ENCODE data around the gene MKX.

Gene MKX

DNA sequence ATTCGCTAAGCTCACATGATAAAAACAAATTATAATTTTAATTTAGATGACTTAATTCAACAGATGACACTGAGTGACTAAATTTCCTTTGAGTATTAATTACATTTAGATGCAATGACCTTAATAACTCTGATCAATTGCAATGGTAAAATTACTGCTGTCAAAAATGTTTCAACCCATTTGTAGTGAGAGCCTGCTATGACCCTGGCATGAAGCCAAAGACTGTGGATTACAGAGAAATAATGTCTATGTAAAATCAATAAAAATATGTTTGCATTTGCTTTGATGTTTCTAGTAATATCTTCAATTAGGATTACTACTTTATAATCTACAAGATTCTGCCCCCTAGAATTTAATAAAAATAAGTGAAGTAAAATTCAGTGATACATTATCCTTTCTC, 15.6 kb downstream of the MKX start:
- no peaks in the 10 kb centered on the region for H3K9me3 ChIP-seq (ENCODE audit: control insufficient read depth, low read length)
- no peak overlapping the region for H3K9ac ChIP-seq (ENCODE audit: low read length)
- H3K4me1 ChIP-seq (ENCODE audit: control insufficient read depth, insufficient read depth, low read length) = no peaks in the 10 kb centered on the region
- H3K4me3 ChIP-seq (ENCODE audit: low read length) = no peak overlapping the region
- no peaks in the 10 kb centered on the region for H3K36me3 ChIP-seq (ENCODE audit: control insufficient read depth, insufficient read depth, low read length)
- H3K27me3 ChIP-seq (ENCODE audit: control insufficient read depth, insufficient read depth, low read length) = peaks cover 4% of the 10 kb centered on the region

- Histone ChIP-seq H3K36me3 (ENCODE audit: control insufficient read depth, insufficient read depth, low read length) (no peaks in the 10 kb centered on the region), H3K4me3 (ENCODE audit: low read length) (no peak overlapping the region), H3K27me3 (ENCODE audit: control insufficient read depth, insufficient read depth, low read length) (peaks cover 4% of the 10 kb centered on the region), H3K9ac (ENCODE audit: low read length) (no peak overlapping the region), H3K4me1 (ENCODE audit: control insufficient read depth, insufficient read depth, low read length) (no peaks in the 10 kb centered on the region), H3K9me3 (ENCODE audit: control insufficient read depth, low read length) (no peaks in the 10 kb centered on the region)
Measured at GRCh38 chr10:27728338-27728737, 17.3 kb downstream of the MKX start.

DNA sequence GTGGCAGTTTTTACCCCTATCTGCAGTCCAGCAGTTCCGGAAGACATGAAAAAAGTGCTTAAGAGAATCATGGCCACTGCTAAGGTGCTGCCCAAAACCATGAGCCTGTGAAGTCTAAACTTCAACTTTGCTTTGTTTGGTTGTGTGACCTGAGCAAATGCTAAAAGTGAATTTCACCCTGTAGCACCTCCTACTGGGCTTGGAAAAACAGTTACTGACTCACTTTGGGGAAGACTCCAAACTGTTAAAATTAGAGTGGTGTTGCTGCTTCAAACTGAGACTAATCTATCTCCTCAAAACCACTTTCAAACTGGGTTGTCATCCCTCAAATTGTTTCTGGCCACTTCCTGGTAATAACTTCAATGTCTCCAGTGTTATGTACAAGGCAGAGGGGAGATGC, 21.3 kb downstream of the MKX start:
- peaks cover 4% of the 10 kb centered on the region for H3K27me3 ChIP-seq (ENCODE audit: control insufficient read depth, insufficient read depth, low read length)
- no peaks in the 10 kb centered on the region for H3K36me3 ChIP-seq (ENCODE audit: control insufficient read depth, insufficient read depth, low read length)
- no peaks in the 10 kb centered on the region for H3K9me3 ChIP-seq (ENCODE audit: control insufficient read depth, low read length)
- no peak overlapping the region for H3K4me3 ChIP-seq (ENCODE audit: low read length)
- no peaks in the 10 kb centered on the region for H3K4me1 ChIP-seq (ENCODE audit: control insufficient read depth, insufficient read depth, low read length)
- H3K9ac ChIP-seq (ENCODE audit: low read length) = no peak overlapping the region

DNA sequence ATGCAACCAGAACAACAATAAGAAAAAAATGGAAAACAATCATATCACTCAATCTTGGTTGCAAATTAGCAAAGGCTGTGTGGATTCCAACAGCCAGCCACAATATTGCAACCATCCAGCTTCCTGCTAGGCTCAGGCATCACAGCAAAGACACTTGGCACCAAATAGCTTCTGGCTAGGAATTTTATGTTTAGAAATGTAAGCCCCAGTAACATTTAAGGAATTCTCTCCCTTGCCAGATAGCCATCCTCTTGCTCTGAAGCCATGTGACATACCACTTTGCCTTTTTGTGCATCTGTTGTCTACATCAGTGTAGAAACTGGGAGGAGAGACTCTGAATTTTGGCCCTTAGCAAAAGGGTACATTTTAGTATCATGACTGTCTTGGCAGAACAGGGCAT, 22.2 kb downstream of the MKX start:
- Histone ChIP-seq H3K9ac (ENCODE audit: low read length) (no peak overlapping the region), H3K27me3 (ENCODE audit: control insufficient read depth, insufficient read depth, low read length) (peaks cover under 1% of the 10 kb centered on the region), H3K4me3 (ENCODE audit: low read length) (no peak overlapping the region), H3K36me3 (ENCODE audit: control insufficient read depth, insufficient read depth, low read length) (no peaks in the 10 kb centered on the region), H3K4me1 (ENCODE audit: control insufficient read depth, insufficient read depth, low read length) (no peaks in the 10 kb centered on the region), H3K9me3 (ENCODE audit: control insufficient read depth, low read length) (no peaks in the 10 kb centered on the region)

DNA sequence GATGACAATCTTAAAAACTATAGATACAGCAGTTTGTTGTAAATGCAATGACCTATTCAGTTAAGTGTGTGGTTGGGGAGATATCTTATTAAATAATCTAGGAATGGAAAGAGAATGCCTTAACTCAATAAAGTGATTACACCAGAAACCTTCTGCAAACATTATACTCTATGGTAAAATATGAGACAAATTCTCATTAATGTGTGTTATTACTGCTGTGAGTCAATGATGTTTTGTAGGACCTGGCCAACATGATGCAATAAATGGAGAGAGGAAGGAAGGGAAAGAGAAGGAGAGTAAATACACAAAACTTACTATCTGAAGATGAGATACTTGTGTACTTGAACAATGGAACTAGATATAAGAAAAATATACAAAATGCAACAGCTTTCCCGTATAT, 25.1 kb downstream of the MKX start:
- no peaks in the 10 kb centered on the region for H3K36me3 ChIP-seq (ENCODE audit: control insufficient read depth, insufficient read depth, low read length)
- H3K27me3 ChIP-seq (ENCODE audit: control insufficient read depth, insufficient read depth, low read length) = no peaks in the 10 kb centered on the region
- no peak overlapping the region for H3K9ac ChIP-seq (ENCODE audit: low read length)
- no peaks in the 10 kb centered on the region for H3K9me3 ChIP-seq (ENCODE audit: control insufficient read depth, low read length)
- no peak overlapping the region for H3K4me3 ChIP-seq (ENCODE audit: low read length)
- H3K4me1 ChIP-seq (ENCODE audit: control insufficient read depth, insufficient read depth, low read length) = no peaks in the 10 kb centered on the region

DNA sequence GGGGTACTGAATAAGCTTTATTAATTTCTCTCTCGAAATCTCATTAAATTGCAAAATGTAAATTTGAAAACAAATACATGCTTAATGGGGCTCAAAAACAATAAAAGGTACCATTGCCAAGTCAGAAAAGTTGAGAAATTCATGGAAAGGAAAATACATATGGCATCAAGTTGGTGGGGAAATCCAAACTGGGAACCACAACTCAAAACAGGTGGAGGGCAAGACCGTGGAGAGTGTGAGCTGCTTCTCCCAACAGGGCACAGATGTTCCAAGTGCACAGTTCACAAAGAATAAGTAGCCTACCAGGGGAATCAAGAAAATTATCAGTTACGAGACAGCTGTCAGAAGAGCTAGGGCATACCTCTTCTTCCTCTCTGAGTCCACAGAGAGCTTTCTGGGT, 26.6 kb downstream of the MKX start:
- no peak overlapping the region for H3K9ac ChIP-seq (ENCODE audit: low read length)
- no peaks in the 10 kb centered on the region for H3K9me3 ChIP-seq (ENCODE audit: control insufficient read depth, low read length)
- H3K4me1 ChIP-seq (ENCODE audit: control insufficient read depth, insufficient read depth, low read length) = no peaks in the 10 kb centered on the region
- H3K27me3 ChIP-seq (ENCODE audit: control insufficient read depth, insufficient read depth, low read length) = no peaks in the 10 kb centered on the region
- no peak overlapping the region for H3K4me3 ChIP-seq (ENCODE audit: low read length)
- no peaks in the 10 kb centered on the region for H3K36me3 ChIP-seq (ENCODE audit: control insufficient read depth, insufficient read depth, low read length)

DNA sequence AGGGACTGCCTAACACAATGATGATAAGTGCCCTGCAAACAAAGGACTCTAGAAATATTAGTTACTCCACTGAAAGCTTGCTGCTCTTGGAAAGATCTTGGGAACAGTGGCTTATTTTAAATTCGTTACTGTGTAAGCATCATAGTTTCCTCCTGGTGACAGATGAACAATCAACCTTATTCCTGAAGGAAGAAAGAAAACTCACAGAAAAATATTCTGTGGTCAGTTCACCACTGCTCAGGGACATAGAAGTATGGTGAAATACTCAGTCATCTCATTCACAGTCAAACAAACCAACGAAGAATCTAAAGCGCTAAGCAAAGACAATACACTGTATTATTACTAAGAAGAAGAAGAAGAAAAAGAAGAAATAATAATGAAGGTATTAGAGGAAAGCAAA, 27.8 kb downstream of the MKX start:
- no peaks in the 10 kb centered on the region for H3K9me3 ChIP-seq (ENCODE audit: control insufficient read depth, low read length)
- no peak overlapping the region for H3K9ac ChIP-seq (ENCODE audit: low read length)
- H3K4me1 ChIP-seq (ENCODE audit: control insufficient read depth, insufficient read depth, low read length) = no peaks in the 10 kb centered on the region
- no peaks in the 10 kb centered on the region for H3K27me3 ChIP-seq (ENCODE audit: control insufficient read depth, insufficient read depth, low read length)
- H3K4me3 ChIP-seq (ENCODE audit: low read length) = no peak overlapping the region
- H3K36me3 ChIP-seq (ENCODE audit: control insufficient read depth, insufficient read depth, low read length) = no peaks in the 10 kb centered on the region

GRCh38 chr10:27717224-27717623, 28.4 kb downstream of the MKX start:
- H3K36me3 ChIP-seq (ENCODE audit: control insufficient read depth, insufficient read depth, low read length) = no peaks in the 10 kb centered on the region
- H3K4me3 ChIP-seq (ENCODE audit: low read length) = no peak overlapping the region
- H3K4me1 ChIP-seq (ENCODE audit: control insufficient read depth, insufficient read depth, low read length) = no peaks in the 10 kb centered on the region
- no peaks in the 10 kb centered on the region for H3K27me3 ChIP-seq (ENCODE audit: control insufficient read depth, insufficient read depth, low read length)
- no peaks in the 10 kb centered on the region for H3K9me3 ChIP-seq (ENCODE audit: control insufficient read depth, low read length)
- H3K9ac ChIP-seq (ENCODE audit: low read length) = no peak overlapping the region

GRCh38 chr10:27716521-27716920, 29.1 kb downstream of the MKX start:
- Histone ChIP-seq H3K9me3 (ENCODE audit: control insufficient read depth, low read length) (no peaks in the 10 kb centered on the region), H3K4me1 (ENCODE audit: control insufficient read depth, insufficient read depth, low read length) (no peaks in the 10 kb centered on the region), H3K27me3 (ENCODE audit: control insufficient read depth, insufficient read depth, low read length) (no peaks in the 10 kb centered on the region), H3K9ac (ENCODE audit: low read length) (no peak overlapping the region), H3K4me3 (ENCODE audit: low read length) (no peak overlapping the region), H3K36me3 (ENCODE audit: control insufficient read depth, insufficient read depth, low read length) (no peaks in the 10 kb centered on the region)

DNA sequence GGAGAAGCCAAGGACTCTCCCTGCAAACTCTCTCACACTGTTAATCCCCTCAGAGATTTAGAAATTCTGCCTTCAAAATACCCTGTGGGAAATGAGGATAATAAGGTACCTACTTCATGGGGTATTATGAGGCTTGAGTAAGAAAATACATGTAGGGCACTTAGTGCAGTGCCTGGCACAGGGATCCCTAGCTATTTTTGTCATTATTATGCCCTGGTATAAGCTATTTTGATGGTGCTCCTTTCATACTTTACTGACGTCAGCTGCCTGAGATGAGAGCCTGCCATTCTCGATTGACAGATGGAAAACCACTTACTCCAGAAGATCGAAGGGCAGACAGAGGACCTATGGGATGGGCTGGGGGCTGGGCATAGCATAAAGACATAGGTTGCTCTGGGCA, 30.1 kb downstream of the MKX start:
- H3K27me3 ChIP-seq (ENCODE audit: control insufficient read depth, insufficient read depth, low read length) = no peaks in the 10 kb centered on the region
- no peak overlapping the region for H3K4me3 ChIP-seq (ENCODE audit: low read length)
- no peaks in the 10 kb centered on the region for H3K4me1 ChIP-seq (ENCODE audit: control insufficient read depth, insufficient read depth, low read length)
- H3K9me3 ChIP-seq (ENCODE audit: control insufficient read depth, low read length) = no peaks in the 10 kb centered on the region
- no peaks in the 10 kb centered on the region for H3K36me3 ChIP-seq (ENCODE audit: control insufficient read depth, insufficient read depth, low read length)
- no peak overlapping the region for H3K9ac ChIP-seq (ENCODE audit: low read length)

DNA sequence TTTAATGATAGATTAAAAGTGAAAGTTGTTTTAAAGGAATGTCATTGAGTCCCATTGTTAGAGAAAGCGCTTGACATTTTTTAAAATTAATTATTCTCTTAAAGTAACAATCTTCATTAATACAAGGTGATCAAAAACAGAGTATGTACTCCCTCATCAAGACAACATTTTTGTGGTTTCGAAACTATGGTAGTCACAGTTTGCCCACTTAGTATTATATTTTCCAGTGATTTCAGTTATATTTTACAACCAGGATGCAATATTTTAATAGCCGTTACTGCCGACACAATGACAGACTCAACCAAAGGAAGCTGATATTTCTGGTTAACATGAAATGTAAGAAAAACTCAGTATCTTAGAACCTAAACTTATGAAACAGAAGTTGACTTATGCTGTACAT, 31.3 kb downstream of the MKX start:
- Histone ChIP-seq H3K4me1 (ENCODE audit: control insufficient read depth, insufficient read depth, low read length) (no peaks in the 10 kb centered on the region), H3K9ac (ENCODE audit: low read length) (no peak overlapping the region)

DNA sequence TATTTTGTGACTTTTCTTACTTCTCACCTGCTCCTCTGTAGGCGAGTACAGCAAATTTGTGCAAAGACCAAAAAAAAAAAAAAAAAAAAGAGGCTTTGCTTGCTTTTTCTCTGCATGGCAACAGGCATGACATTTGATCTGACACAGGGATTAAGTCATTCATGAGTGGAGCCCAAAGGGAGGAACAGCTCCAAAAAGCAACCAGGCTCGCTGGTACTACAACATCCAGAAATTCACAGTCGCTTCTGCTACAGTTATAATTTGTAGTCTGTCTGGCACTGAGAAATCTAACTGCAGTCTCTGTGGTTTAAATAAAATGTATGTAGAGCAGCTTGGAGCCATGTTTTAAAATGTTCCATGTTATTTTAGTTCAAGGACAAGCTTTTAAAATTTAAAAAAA, 31.7 kb downstream of the MKX start:
- H3K9ac ChIP-seq (ENCODE audit: low read length) = no peak overlapping the region
- no peaks in the 10 kb centered on the region for H3K4me1 ChIP-seq (ENCODE audit: control insufficient read depth, insufficient read depth, low read length)
- H3K36me3 ChIP-seq (ENCODE audit: control insufficient read depth, insufficient read depth, low read length) = no peaks in the 10 kb centered on the region
- no peaks in the 10 kb centered on the region for H3K9me3 ChIP-seq (ENCODE audit: control insufficient read depth, low read length)
- H3K27me3 ChIP-seq (ENCODE audit: control insufficient read depth, insufficient read depth, low read length) = no peaks in the 10 kb centered on the region
- no peak overlapping the region for H3K4me3 ChIP-seq (ENCODE audit: low read length)

More for the DNA sequence above, 31.3 kb downstream of the MKX start:
- Histone ChIP-seq H3K4me3 (ENCODE audit: low read length) (no peak overlapping the region), H3K9me3 (ENCODE audit: control insufficient read depth, low read length) (no peaks in the 10 kb centered on the region), H3K36me3 (ENCODE audit: control insufficient read depth, insufficient read depth, low read length) (no peaks in the 10 kb centered on the region), H3K27me3 (ENCODE audit: control insufficient read depth, insufficient read depth, low read length) (no peaks in the 10 kb centered on the region)

DNA sequence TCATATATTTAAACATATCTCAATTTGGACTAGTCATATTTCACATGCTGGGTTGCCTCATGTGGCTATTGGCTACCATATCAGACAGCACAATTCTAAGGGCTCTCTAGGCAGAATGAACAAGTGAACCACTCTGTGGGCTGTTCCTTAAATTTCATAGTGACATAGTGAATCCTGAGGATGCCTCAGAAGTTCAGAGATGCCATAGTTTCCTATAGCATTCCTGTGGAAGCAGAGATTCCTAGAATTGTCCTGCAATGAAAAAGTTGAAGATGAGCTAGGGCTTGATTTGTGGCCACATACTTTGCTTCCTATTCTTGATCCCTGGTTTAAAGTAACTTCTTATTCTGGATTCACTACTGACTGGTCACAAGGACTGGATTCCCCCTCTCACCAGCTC, 35.6 kb downstream of the MKX start:
- H3K4me1 ChIP-seq (ENCODE audit: control insufficient read depth, insufficient read depth, low read length) = no peaks in the 10 kb centered on the region
- H3K36me3 ChIP-seq (ENCODE audit: control insufficient read depth, insufficient read depth, low read length) = no peaks in the 10 kb centered on the region
- no peak overlapping the region for H3K9ac ChIP-seq (ENCODE audit: low read length)
- H3K9me3 ChIP-seq (ENCODE audit: control insufficient read depth, low read length) = no peaks in the 10 kb centered on the region
- H3K27me3 ChIP-seq (ENCODE audit: control insufficient read depth, insufficient read depth, low read length) = no peaks in the 10 kb centered on the region
- no peak overlapping the region for H3K4me3 ChIP-seq (ENCODE audit: low read length)

Measured in mucosa of stomach (tissue), 1 donor.